GM19099 (cell line): ENCODE measurements around the gene ADCY9.

ENCODE experiments used
- POLR2A ChIP-seq: IDR thresholded peaks from 3 replicates; pipeline ENCODE4 v1.6.1; 2011; ENCODE audit warnings: low read depth; ENCODE audit not compliant: insufficient read length; ENCODE audit errors: extremely low read depth

Gene ADCY9

GRCh38 chr16:4135537-4135936 lies 19.3 kb upstream of the ADCY9 start:
- no peak for TF ChIP-seq POLR2A

- no peak for TF ChIP-seq POLR2A
Measured at GRCh38 chr16:4133897-4134372, 17.7 kb upstream of the ADCY9 start.

GRCh38 chr16:4131621-4132020 lies 15.4 kb upstream of the ADCY9 start:
- no peak for TF ChIP-seq POLR2A

GRCh38 chr16:4124535-4125294 lies 8.5 kb upstream of the ADCY9 start:
- no peak for TF ChIP-seq POLR2A

GRCh38 chr16:4123616-4124300 lies 7.5 kb upstream of the ADCY9 start:
- no peak for TF ChIP-seq POLR2A

GRCh38 chr16:4120176-4120575 lies 3.9 kb upstream of the ADCY9 start:
- no peak for TF ChIP-seq POLR2A

GRCh38 chr16:4117250-4117578 lies 972 bp upstream of the ADCY9 start:
- TF ChIP-seq POLR2A = no peak

- TF ChIP-seq POLR2A = no peak
Measured at GRCh38 chr16:4115949-4116318, 308 bp downstream of the ADCY9 start.

GRCh38 chr16:4115209-4115948 lies 863 bp downstream of the ADCY9 start:
- TF ChIP-seq POLR2A = no peak

GRCh38 chr16:4114257-4115208 lies 1.7 kb downstream of the ADCY9 start:
- no peak for TF ChIP-seq POLR2A

- TF ChIP-seq POLR2A = no peak
Measured at GRCh38 chr16:4113358-4114256, 2.6 kb downstream of the ADCY9 start.

GRCh38 chr16:4111748-4112696 lies 4.2 kb downstream of the ADCY9 start:
- TF ChIP-seq POLR2A = no peak

GRCh38 chr16:4110680-4111079 lies 5.6 kb downstream of the ADCY9 start:
- no peak for TF ChIP-seq POLR2A

- no peak for TF ChIP-seq POLR2A
Measured at GRCh38 chr16:4110065-4110464, 6.2 kb downstream of the ADCY9 start.
